GM12891 (cell line): ENCODE measurements around the gene HUNK.

Experiments used
- POLR2A ChIP-seq: IDR thresholded peaks from 2 replicates; pipeline ENCODE4 v1.6.1; 2011; ENCODE audit warnings: low read depth, low read length, control low read depth
- POLR2AphosphoS5 ChIP-seq: IDR thresholded peaks from 2 replicates; pipeline ENCODE4 v1.6.1; 2011; ENCODE audit warnings: low read depth, low read length, control low read depth
- SPI1 ChIP-seq: IDR thresholded peaks from 2 replicates; pipeline ENCODE4 v1.6.1; 2011; ENCODE audit warnings: low read depth, low read length, control low read depth
- TAF1 ChIP-seq: IDR thresholded peaks from 2 replicates; pipeline ENCODE4 v1.6.1; 2011; ENCODE audit warnings: low read depth, low read length, control low read depth

GRCh38 chr21:31862078-31862477, 10.7 kb upstream of the HUNK start:
- no peak for TF ChIP-seq POLR2A
- no peak for TF ChIP-seq POLR2AphosphoS5
- no peak for TF ChIP-seq SPI1
- no peak for TF ChIP-seq TAF1
